ENCODE data around the gene CCDC152.
"Not testable (repeated sequence)": the region's sequence is repeated elsewhere in the genome, so short reads cannot be mapped to it uniquely, and the experiment has no call there.

CCDC152 gene

GRCh38 chr5:42832060-42832459, 75.4 kb downstream of the CCDC152 start:
- Histone ChIP-seq H3K36me3 (ENCODE audit: insufficient read depth, low read length) (no peaks in the 10 kb centered on the region), H3K4me3 (ENCODE audit: low read length) (no peak overlapping the region), H3K27me3 (ENCODE audit: insufficient read depth, low read length) (no peaks in the 10 kb centered on the region), H3K4me1 (ENCODE audit: insufficient read depth, low read length) (no peaks in the 10 kb centered on the region), H2AFZ (ENCODE audit: low read depth, low read length) (no peak overlapping the region), H3K9me3 (ENCODE audit: low read length) (no peaks in the 10 kb centered on the region)

- Histone ChIP-seq H3K4me1 (ENCODE audit: insufficient read depth, low read length) (no peaks in the 10 kb centered on the region), H3K27me3 (ENCODE audit: insufficient read depth, low read length) (no peaks in the 10 kb centered on the region)
Measured at GRCh38 chr5:42836070-42836769, 79.6 kb downstream of the CCDC152 start.

GRCh38 chr5:42837601-42838000, 81.0 kb downstream of the CCDC152 start:
- no peaks in the 10 kb centered on the region for H3K9me3 ChIP-seq (ENCODE audit: low read length)
- no peak overlapping the region for H2AFZ ChIP-seq (ENCODE audit: low read depth, low read length)
- H3K4me3 ChIP-seq (ENCODE audit: low read length): no peak overlapping the region
- no peaks in the 10 kb centered on the region for H3K27me3 ChIP-seq (ENCODE audit: insufficient read depth, low read length)
- H3K36me3 ChIP-seq (ENCODE audit: insufficient read depth, low read length): no peaks in the 10 kb centered on the region
- H3K4me1 ChIP-seq (ENCODE audit: insufficient read depth, low read length): no peaks in the 10 kb centered on the region

More at GRCh38 chr5:42836070-42836769, 79.6 kb downstream of the CCDC152 start:
- Histone ChIP-seq H3K9me3 (ENCODE audit: low read length) (no peaks in the 10 kb centered on the region), H2AFZ (ENCODE audit: low read depth, low read length) (no peak overlapping the region), H3K36me3 (ENCODE audit: insufficient read depth, low read length) (no peaks in the 10 kb centered on the region), H3K4me3 (ENCODE audit: low read length) (no peak overlapping the region)

- H2AFZ ChIP-seq (ENCODE audit: low read depth, low read length): no peak overlapping the region
- no peaks in the 10 kb centered on the region for H3K9me3 ChIP-seq (ENCODE audit: low read length)
Measured at GRCh38 chr5:42839196-42839595, 82.6 kb downstream of the CCDC152 start.

GRCh38 chr5:42840269-42840668, 83.7 kb downstream of the CCDC152 start:
- Histone ChIP-seq H3K4me3 (ENCODE audit: low read length) (no peak overlapping the region), H3K9me3 (ENCODE audit: low read length) (no peaks in the 10 kb centered on the region), H3K36me3 (ENCODE audit: insufficient read depth, low read length) (no peaks in the 10 kb centered on the region), H3K27me3 (ENCODE audit: insufficient read depth, low read length) (no peaks in the 10 kb centered on the region), H3K4me1 (ENCODE audit: insufficient read depth, low read length) (no peaks in the 10 kb centered on the region), H2AFZ (ENCODE audit: low read depth, low read length) (no peak overlapping the region)

More at GRCh38 chr5:42839196-42839595, 82.6 kb downstream of the CCDC152 start:
- Histone ChIP-seq H3K27me3 (ENCODE audit: insufficient read depth, low read length) (no peaks in the 10 kb centered on the region), H3K36me3 (ENCODE audit: insufficient read depth, low read length) (no peaks in the 10 kb centered on the region), H3K4me1 (ENCODE audit: insufficient read depth, low read length) (no peaks in the 10 kb centered on the region), H3K4me3 (ENCODE audit: low read length) (no peak overlapping the region)

- H2AFZ ChIP-seq (ENCODE audit: low read depth, low read length): no peak overlapping the region
- no peaks in the 10 kb centered on the region for H3K27me3 ChIP-seq (ENCODE audit: insufficient read depth, low read length)
- no peak overlapping the region for H3K4me3 ChIP-seq (ENCODE audit: low read length)
- no peaks in the 10 kb centered on the region for H3K4me1 ChIP-seq (ENCODE audit: insufficient read depth, low read length)
- no peaks in the 10 kb centered on the region for H3K9me3 ChIP-seq (ENCODE audit: low read length)
- H3K36me3 ChIP-seq (ENCODE audit: insufficient read depth, low read length): no peaks in the 10 kb centered on the region
Measured at GRCh38 chr5:42840842-42841567, 84.4 kb downstream of the CCDC152 start.

- no peaks in the 10 kb centered on the region for H3K4me1 ChIP-seq (ENCODE audit: insufficient read depth, low read length)
- no peaks in the 10 kb centered on the region for H3K9me3 ChIP-seq (ENCODE audit: low read length)
- no peak overlapping the region for H2AFZ ChIP-seq (ENCODE audit: low read depth, low read length)
- H3K27me3 ChIP-seq (ENCODE audit: insufficient read depth, low read length): no peaks in the 10 kb centered on the region
- H3K4me3 ChIP-seq (ENCODE audit: low read length): no peak overlapping the region
- H3K36me3 ChIP-seq (ENCODE audit: insufficient read depth, low read length): no peaks in the 10 kb centered on the region
Measured at GRCh38 chr5:42842921-42843641, 86.5 kb downstream of the CCDC152 start.

GRCh38 chr5:42843675-42844292, 87.2 kb downstream of the CCDC152 start:
- no peak overlapping the region for H2AFZ ChIP-seq (ENCODE audit: low read depth, low read length)
- no peaks in the 10 kb centered on the region for H3K9me3 ChIP-seq (ENCODE audit: low read length)
- H3K27me3 ChIP-seq (ENCODE audit: insufficient read depth, low read length): no peaks in the 10 kb centered on the region
- H3K36me3 ChIP-seq (ENCODE audit: insufficient read depth, low read length): no peaks in the 10 kb centered on the region
- no peaks in the 10 kb centered on the region for H3K4me1 ChIP-seq (ENCODE audit: insufficient read depth, low read length)
- no peak overlapping the region for H3K4me3 ChIP-seq (ENCODE audit: low read length)

- not testable (repeated sequence) for H3K36me3 ChIP-seq (ENCODE audit: insufficient read depth, low read length); H3K4me1 ChIP-seq (ENCODE audit: insufficient read depth, low read length); H3K27me3 ChIP-seq (ENCODE audit: insufficient read depth, low read length); H2AFZ ChIP-seq (ENCODE audit: low read depth, low read length); H3K9me3 ChIP-seq (ENCODE audit: low read length); H3K4me3 ChIP-seq (ENCODE audit: low read length)
Measured at GRCh38 chr5:42844408-42844807, 87.8 kb downstream of the CCDC152 start.

GRCh38 chr5:42848545-42848944, 91.9 kb downstream of the CCDC152 start:
- Histone ChIP-seq H3K4me1 (ENCODE audit: insufficient read depth, low read length) (no peaks in the 10 kb centered on the region), H3K9me3 (ENCODE audit: low read length) (no peaks in the 10 kb centered on the region), H3K27me3 (ENCODE audit: insufficient read depth, low read length) (no peaks in the 10 kb centered on the region), H3K36me3 (ENCODE audit: insufficient read depth, low read length) (no peaks in the 10 kb centered on the region), H2AFZ (ENCODE audit: low read depth, low read length) (no peak overlapping the region), H3K4me3 (ENCODE audit: low read length) (no peak overlapping the region)

- Histone ChIP-seq H3K4me1 (ENCODE audit: insufficient read depth, low read length) (no peaks in the 10 kb centered on the region), H3K9me3 (ENCODE audit: low read length) (no peaks in the 10 kb centered on the region), H2AFZ (ENCODE audit: low read depth, low read length) (no peak overlapping the region), H3K27me3 (ENCODE audit: insufficient read depth, low read length) (no peaks in the 10 kb centered on the region), H3K4me3 (ENCODE audit: low read length) (no peak overlapping the region), H3K36me3 (ENCODE audit: insufficient read depth, low read length) (no peaks in the 10 kb centered on the region)
Measured at GRCh38 chr5:42851481-42851880, 94.9 kb downstream of the CCDC152 start.

Data from neuron (in vitro differentiated cells).